H1 (cell line): Measurements from ENCODE around the gene GYS2. TPM values are rescaled to one million over a fixed set of nuclear protein-coding genes. Genes with fewer than 3 reads are reported as not detected.

ENCODE experiments used
- CTCF ChIP-seq, 3 experiments: IDR thresholded peaks; 1 replicate in 2 of 3; 2 replicates in 1 of 3; pipeline versions ENCODE4 v1.5.1 to v1.6.1; 2011; ENCODE audit warnings: low read length in 3 of 3, mild to moderate bottlenecking in 3 of 3, inconsistent platforms in 2 of 3, low read depth in 1 of 3, moderate library complexity in 1 of 3; ENCODE audit not compliant: insufficient read depth in 1 of 3; ENCODE audit errors: control extremely low read depth in 1 of 3
- GABPA ChIP-seq: IDR thresholded peaks from 2 replicates; pipeline ENCODE4 v1.6.1; 2011; ENCODE audit warnings: mild to moderate bottlenecking, low read length, moderate library complexity, borderline replicate concordance; ENCODE audit not compliant: insufficient read depth
- NANOG ChIP-seq: IDR thresholded peaks from 2 replicates; pipeline ENCODE4 v1.6.1; 2011; ENCODE audit warnings: low read length, low read depth, mild to moderate bottlenecking, inconsistent platforms; ENCODE audit not compliant: insufficient read depth, poor library complexity, severe bottlenecking
- polyA plus RNA-seq, 7 experiments: library from polyadenylated mRNA; depleted of rRNA in 3 of 7; stranded (reverse) in 5 of 7; unstranded in 2 of 7; fragments of >200 nt in 5 of 7; fragments of 200-250 nt in 2 of 7; gene quantifications; 1 replicate in 5 of 7; 2 replicates in 1 of 7; 4 replicates in 1 of 7; pipeline versions ENCODE4 v1.2.1 to v1.2.3, GENCODE V29; 2011 to 2013; ENCODE audit warnings: missing spikeins in 2 of 7, mixed read lengths in 2 of 7
- total RNA-seq: library from RNA; stranded (reverse); fragmentation: NEBNext Ultra II Directional; extraction: Animal tissue kit (Norgen Biotek cat#: 25700); gene quantifications from 2 replicates; pipeline ENCODE4 v1.2.1, GENCODE V29; 2021

GYS2 gene
- total and polyA plus RNA-seq, 2 of the 8 experiments (the other 6 are each of a cell fraction or from before 2014, with no cell fraction given): not detected

- TF ChIP-seq NANOG (no peak), GABPA (no peak), CTCF (IDR thresholded peaks at IDR 0.05; ENCODE audit: control extremely low read depth in 1 of 3, insufficient read depth in 1 of 3, low read depth in 1 of 3, low read length in 3 of 3) (no peak)
- TF ChIP-seq, all 59 proteins: peak for 0
These were observed 62.9 kb downstream of the GYS2 start (continued) for GRCh38 chr12:21541773-21542172.
